Stimulated activated CD8-positive, alpha-beta memory T cell treated with anti-CD3 and anti-CD28 coated beads, Interleukin-12 subunit alpha, Interleukin-12 subunit beta, amount 100 ng/mL, for 24 hours (primary cell): Measurements from ENCODE around the gene CYP4F12.

ENCODE experiments used
- DNase-seq: peaks from one replicate; pipeline ENCODE4 v3.0.0-alpha.2; 2020; ENCODE audit errors: extremely low read depth

The CYP4F12 gene

GRCh38 chr19:15672580-15673175, at the start of gene CYP4F12:
Gene CYP4F12, plus strand, starts transcription at chr19:15673087. Its CDS starts 443 bp downstream, at chr19:15673530.
- DNase-seq: no peak

- DNase-seq: no peak
These were observed 49.1 kb upstream of the CYP4F12 start for GRCh38 chr19:15623711-15624318.

DNA sequence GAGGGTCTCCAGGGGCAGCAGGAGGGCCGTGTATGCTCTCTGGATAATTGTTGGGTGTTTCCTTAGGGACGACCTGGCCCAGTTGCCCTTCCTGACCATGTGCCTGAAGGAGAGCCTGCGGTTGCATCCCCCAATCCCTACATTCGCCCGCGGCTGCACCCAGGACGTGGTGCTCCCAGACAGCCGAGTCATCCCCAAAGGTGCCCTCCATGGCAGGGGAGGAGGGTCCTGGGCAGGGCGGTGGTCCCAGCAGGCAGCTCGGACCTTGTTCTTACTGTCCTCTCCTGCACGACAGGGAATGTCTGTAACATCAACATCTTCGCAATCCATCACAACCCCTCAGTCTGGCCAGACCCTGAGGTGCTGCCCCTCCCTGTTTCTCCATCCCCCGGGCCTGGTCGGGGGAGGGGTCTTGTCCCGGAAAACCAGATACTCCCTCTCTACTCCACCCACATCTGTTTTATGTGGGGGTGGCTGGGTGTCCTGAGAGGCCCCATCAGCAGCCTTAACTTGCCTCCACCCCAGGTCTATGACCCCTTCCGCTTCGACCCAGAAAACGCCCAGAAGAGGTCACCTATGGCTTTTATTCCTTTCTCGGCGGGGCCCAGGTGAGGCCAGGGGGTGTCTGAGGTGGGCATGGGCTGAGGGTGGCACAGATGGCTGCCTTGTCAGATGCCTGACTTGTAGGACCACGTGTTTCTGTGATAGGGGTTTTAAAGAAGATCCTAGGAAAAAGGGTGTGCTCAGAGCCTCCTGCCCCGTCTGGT, 44.5 kb upstream of the CYP4F12 start:
- DNase-seq: no peak

- DNase-seq: peak; percentile 52
These were observed 43.6 kb upstream of the CYP4F12 start for GRCh38 chr19:15629003-15629880.

DNA sequence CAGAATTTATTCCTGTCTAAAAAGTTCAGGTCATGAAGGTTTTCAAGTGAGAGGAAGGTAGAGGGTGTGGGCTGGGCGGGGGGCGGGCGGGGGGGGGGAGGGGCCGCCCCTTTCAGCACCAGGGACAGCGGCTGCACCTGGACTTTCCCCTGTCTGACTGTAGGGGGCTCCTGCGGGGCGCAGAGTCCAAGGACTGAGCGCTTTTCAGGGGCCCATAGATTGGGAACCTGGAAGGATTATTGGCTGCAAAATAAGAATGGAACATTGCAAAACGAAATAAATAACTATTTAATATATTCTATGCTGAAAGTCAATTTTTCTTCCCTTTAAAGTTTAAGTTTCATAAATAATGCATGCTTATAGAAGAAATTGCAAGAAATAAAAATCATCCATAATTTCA, 41.1 kb upstream of the CYP4F12 start:
- no peak for DNase-seq

GRCh38 chr19:15633082-15633835, 39.6 kb upstream of the CYP4F12 start:
- no peak for DNase-seq

- DNase-seq: no peak
These were observed 38.8 kb upstream of the CYP4F12 start for GRCh38 chr19:15634105-15634504.

DNA sequence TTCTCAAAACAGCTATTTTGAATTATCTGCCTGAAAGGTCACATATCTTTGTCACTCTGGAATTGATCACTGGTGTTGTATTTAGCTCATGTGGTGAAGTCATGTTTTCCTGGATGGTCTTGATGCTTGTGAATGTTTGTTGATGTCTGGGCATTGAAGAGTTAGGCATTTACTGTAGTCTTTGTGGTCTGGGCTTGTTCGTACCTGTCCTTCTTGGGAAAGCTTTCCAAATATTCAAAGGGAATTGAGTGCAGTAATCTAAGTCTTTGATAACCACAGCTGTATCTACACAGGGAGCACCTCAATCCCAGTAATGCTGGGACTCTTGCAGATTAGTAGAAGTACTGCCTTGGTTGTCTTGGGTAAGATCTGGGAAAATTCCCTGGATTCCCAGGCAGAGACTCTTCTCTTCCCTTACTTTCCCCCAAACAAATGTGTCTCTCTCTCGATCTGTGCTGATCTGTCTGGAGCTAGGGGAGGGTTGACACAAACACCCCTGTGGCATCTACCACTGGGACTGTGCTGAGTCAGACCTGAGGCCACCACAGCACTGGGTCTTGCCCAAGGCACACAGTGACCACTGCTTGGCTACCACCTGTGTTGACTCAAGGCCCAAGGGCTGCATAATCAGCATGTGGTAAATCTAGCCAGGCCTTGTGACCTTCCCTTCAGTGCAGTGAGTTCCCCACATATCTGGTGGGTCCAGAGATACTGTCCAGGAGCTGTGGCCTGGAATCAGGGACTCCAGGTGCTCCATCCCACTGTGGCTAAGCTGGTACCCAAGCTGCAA, 37.7 kb upstream of the CYP4F12 start:
- no peak for DNase-seq

DNA sequence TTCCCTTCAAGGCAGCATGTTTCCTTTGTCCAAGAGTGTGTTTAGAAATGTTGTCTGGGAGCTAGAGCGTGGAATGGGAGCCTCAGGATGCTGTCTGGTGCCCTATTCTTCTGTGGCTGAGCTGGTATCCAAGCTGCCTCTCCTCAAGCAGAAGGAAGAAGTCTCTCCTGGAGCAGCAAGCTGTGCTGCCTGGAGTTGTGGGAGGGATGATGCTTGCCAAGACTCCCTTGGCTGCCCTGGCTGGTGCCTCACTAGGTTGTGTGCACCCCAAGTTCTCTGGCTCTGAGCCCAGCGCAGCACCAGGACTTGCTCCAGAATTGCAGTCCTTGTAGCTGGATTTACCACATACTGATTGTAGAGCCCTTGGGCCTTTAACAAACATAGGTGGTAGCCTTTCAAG, 36.9 kb upstream of the CYP4F12 start:
- DNase-seq: no peak

GRCh38 chr19:15639596-15639995, 33.3 kb upstream of the CYP4F12 start:
- no peak for DNase-seq

DNA sequence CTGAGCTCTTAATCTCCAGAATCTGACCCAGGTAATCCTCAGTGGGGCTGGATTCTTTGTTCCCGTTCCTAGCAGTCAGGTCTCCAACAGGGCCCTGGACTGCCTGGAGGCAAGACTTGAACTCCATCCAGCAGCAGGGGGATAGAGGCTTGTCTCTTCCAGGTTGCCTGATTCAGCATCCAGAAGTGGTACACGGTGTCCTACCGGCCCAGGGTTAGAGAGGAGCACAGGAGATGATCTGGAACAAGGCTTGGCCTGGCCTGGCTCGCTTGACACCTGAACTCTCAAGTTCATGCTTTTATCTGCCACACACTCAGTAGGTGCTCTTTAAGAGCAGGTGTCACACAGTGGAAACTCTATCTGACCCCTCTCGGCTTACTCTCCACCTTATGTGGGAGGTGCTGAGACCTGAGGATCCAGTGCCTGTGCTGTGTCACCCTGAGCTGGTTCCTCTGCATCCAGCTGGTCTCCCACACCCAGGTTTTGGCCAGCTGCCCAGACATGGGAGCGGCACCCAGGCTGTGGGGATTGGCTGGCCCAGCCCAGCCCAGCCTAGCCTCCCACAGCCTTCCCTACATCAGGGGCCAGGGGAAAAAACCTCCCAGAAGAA, 32.5 kb upstream of the CYP4F12 start, which contains the start of gene CYP4F3:
Gene CYP4F3 (plus strand): TSS at position 604 of the 610 bp plus-strand sequence. CDS start 519 bp downstream, outside the sequence.
- no peak for DNase-seq

- no peak for DNase-seq
These were observed 31.8 kb upstream of the CYP4F12 start for GRCh38 chr19:15640904-15641597.

- DNase-seq: no peak
These were observed 30.9 kb upstream of the CYP4F12 start for GRCh38 chr19:15641901-15642491.

GRCh38 chr19:15642807-15643206, 30.1 kb upstream of the CYP4F12 start:
- DNase-seq: no peak

DNA sequence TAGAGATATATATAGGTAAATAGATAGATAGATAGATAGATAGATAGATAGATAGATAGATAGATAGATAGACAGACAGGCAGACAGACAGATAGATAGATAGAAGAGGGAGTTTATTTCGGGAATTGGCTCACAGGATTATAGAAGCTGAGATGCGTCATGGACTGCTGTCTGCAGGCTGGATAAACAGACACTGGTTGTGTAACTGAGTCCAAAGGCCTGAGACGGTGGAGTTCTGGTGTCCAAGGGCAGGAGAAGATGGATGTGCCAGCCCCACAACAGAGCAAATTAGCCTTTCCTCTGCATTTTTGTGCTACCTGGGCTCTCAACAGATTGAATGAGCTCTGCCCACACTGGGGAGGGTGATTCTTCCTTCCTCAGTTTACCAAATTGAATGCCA, 29.5 kb upstream of the CYP4F12 start:
- no peak for DNase-seq

DNA sequence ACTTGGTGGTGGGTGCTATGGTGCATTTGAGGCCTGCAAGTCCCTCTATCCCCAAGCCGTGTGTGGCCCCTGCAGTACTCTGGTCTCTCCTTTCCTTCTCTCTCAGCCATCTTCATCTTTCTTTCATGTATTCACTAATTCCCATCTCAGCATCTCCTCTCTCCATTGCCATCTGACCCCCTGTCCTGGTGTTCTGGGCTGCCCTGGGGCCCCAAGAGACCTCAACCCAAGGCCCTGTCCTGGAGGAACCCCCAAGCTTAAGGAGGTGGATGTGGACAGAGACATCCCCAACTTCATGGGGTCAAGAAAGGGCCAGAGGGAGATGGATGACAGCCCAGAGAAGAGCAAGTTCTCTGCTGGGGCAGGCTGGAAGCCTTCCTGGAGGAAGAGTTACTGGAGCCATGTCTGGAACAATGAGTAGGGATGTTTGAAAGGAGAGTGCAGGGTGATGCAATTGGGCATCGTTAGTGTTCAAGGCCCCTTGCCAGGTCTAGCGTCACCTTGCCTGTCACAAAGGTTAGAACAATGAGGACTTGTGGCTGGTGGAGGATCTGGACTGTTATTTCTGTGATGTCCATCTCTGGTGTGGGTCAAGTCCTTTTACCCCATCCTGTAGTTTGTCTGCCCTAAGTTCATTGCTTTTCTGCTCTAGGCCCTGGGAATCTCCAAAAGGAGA, 28.7 kb upstream of the CYP4F12 start:
- DNase-seq: no peak

DNA sequence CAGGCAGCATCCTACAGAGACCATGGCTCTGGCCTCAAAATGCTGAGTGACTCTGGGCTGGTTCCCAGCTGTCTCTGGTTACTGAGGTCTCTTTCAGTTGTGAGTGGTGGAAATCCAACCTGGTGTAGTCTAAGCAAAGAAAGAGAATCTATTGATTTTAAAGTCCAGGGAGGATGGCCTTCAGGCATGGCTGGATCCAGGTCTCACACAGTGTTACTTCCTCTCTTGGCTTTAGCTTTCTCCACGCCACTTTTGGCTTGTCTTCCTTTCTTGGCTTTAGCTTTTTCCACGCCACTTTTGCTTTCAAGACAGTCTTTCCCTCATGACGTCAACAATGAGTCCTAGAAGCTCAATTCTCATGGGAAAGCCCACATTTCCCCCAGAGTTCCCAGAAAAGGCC, 28.1 kb upstream of the CYP4F12 start:
- DNase-seq: no peak

- DNase-seq: no peak
These were observed 23.4 kb upstream of the CYP4F12 start for GRCh38 chr19:15649526-15649925.
